Fibroblast of mammary gland (primary cell): ENCODE measurements around the gene RCN2.
A peak's percentile ranks its signal among the peaks of the same experiment; 100 is the strongest.

Experiments
- DNase-seq: peaks from one replicate; pipeline ENCODE4 v3.0.0-alpha.2; 2010; ENCODE audit warnings: low read depth
- H3K4me3 ChIP-seq: 2 replicates; pipeline ENCODE4 v1.5.1; 2011; ENCODE audit warnings: low read depth, mild to moderate bottlenecking, low read length, moderate library complexity; ENCODE audit not compliant: control insufficient read depth
- TF ChIP-seq, protein P1 (sequence below): conservative IDR thresholded peaks from 2 replicates; pipeline ENCODE4 v1.5.1; 2011; ENCODE audit warnings: low read depth, low read length, inconsistent platforms; ENCODE audit not compliant: control insufficient read depth, insufficient read depth

Gene RCN2

DNA sequence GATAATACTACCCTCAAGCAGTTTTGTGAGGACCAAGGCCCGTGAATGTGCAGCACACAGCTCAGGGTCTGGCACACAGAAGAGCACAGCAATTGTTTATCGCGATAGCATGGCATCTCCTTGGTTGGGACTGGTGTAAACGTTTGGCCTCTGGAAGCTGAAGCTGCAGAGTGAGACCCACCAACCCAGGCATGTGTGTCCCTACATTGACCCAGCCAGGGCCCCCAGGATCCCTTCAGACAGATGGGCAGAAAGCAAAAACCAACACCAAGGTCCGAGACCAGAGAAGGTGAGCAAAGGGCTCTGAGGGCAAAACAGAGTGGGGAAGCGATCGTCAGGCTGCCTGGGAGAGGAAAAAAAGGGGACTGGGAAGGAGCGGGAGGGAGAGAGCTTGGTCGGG is 50.8 kb downstream of the RCN2 start:
- H3K4me3 ChIP-seq: no peak overlapping the region
- DNase-seq: no peak
- TF ChIP-seq, protein P1, sequence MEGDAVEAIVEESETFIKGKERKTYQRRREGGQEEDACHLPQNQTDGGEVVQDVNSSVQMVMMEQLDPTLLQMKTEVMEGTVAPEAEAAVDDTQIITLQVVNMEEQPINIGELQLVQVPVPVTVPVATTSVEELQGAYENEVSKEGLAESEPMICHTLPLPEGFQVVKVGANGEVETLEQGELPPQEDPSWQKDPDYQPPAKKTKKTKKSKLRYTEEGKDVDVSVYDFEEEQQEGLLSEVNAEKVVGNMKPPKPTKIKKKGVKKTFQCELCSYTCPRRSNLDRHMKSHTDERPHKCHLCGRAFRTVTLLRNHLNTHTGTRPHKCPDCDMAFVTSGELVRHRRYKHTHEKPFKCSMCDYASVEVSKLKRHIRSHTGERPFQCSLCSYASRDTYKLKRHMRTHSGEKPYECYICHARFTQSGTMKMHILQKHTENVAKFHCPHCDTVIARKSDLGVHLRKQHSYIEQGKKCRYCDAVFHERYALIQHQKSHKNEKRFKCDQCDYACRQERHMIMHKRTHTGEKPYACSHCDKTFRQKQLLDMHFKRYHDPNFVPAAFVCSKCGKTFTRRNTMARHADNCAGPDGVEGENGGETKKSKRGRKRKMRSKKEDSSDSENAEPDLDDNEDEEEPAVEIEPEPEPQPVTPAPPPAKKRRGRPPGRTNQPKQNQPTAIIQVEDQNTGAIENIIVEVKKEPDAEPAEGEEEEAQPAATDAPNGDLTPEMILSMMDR: no peak

DNA sequence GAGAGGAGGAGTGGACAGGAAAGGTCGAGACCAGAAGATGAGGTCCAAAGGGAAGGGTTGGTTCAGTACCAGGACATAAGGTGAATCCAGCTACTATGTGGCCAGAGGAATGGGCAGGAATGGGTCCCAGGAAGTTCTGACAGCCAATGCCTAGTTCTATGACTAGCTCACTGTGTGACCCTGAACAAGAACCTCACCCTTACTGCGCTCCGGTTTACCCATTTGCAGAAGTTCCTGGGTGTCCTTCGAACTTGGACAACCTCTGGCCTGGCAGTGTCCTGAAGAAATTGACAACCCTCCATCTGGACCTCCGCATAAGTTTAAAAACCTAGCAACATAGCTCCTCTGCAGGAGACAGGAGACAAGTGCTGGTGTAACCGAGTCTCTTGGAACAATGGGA is 51.2 kb downstream of the RCN2 start:
- DNase-seq: no peak
- TF ChIP-seq, protein P1: no peak

GRCh38 chr15:76983590-76984375 is 52.2 kb downstream of the RCN2 start:
- TF ChIP-seq, protein P1: no peak
- DNase-seq: no peak
- H3K4me3 ChIP-seq: no peak overlapping the region

More for the DNA sequence above, 51.2 kb downstream of the RCN2 start:
- no peak overlapping the region for H3K4me3 ChIP-seq

DNA sequence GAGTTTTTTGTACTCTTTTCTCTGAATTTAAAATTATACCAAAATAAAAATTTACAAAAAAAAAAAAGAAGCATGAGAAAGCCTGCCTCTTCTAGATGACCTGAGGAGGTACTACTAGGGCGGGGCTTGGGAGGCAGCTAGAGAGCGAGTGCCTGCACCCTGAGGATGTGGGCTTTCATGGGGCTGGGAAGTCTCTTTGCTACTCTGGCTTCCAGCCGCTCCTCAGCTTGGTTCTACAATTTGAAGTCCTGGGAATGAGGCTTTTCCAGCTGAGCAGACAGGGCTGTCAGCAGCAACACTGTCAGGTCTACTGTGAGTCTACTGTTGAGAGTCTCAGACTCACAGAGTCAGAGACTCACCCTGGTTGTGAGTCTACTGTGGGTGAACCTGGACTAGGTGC is 55.2 kb downstream of the RCN2 start:
- TF ChIP-seq, protein P1: no peak
- DNase-seq: no peak
- no peak overlapping the region for H3K4me3 ChIP-seq

DNA sequence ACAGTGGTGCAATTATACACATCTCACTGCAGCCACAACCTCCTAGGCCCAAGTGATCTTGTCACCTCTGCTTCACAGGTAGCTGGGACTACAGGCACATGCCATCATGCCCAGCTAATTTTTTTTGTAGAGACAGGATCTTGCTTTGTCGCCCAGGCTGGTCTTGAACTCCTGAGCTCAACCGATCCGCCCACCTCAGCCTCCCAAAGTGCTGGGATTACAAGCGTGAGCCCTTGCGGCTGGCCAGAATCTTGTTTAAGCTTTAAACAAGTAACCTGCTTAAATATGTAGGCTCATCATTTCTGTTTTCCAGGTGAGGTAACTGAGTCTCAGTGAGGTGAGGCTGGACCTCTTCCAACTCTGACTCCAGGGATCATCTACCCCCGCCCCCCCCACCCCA is 55.7 kb downstream of the RCN2 start:
- TF ChIP-seq, protein P1: no peak
- DNase-seq: no peak
- H3K4me3 ChIP-seq: no peak overlapping the region

- TF ChIP-seq, protein P1: no peak
- DNase-seq: peak; percentile 36
- H3K4me3 ChIP-seq: no peak overlapping the region
These were observed 56.6 kb downstream of the RCN2 start for GRCh38 chr15:76987896-76988860.
